ENCODE measurements around the gene TEX44. TPM values are rescaled to one million over a fixed set of nuclear protein-coding genes. Genes with fewer than 3 reads are reported as not detected.

TEX44 gene
- total RNA-seq, 1 experiment from 2014 or later = not detected

- Histone ChIP-seq H3K4me2 (ENCODE audit: low read length) (no peak overlapping the region), H3K9me3 (ENCODE audit: control insufficient read depth in 1 of 2, insufficient read depth in 1 of 2, low read depth in 1 of 2, low read length in 2 of 2) (no peaks in the 10 kb centered on the region), H3K27ac (ENCODE audit: low read depth, low read length) (no peak overlapping the region), H3K9me2 (ENCODE audit: insufficient read depth) (no peaks in the 10 kb centered on the region), H4K20me1 (ENCODE audit: insufficient read depth) (no peaks in the 10 kb centered on the region), H3K36me3 (ENCODE audit: control insufficient read depth in 1 of 2, insufficient read depth in 2 of 2, low read length in 2 of 2) (no peaks in the 10 kb centered on the region), H2AFZ (ENCODE audit: low read depth, low read length, poor library complexity, severe bottlenecking) (no peak overlapping the region), H3K4me3 (replicated peaks in 1 of 2; ENCODE audit: low read depth in 1 of 2, low read length in 2 of 2) (no peak overlapping the region), H3K4me1 (ENCODE audit: control insufficient read depth in 1 of 2, insufficient read depth in 2 of 2, low read length in 2 of 2) (no peaks in the 10 kb centered on the region), H3K9ac (ENCODE audit: low read length) (no peak overlapping the region), H3K79me2 (ENCODE audit: insufficient read depth, low read length) (no peaks in the 10 kb centered on the region), H3K27me3 (ENCODE audit: insufficient read depth, low read length) (no peaks in the 10 kb centered on the region)
- intact Hi-C loops (cut with micrococcal nuclease) = no loop called here
- TF ChIP-seq, protein P1, sequence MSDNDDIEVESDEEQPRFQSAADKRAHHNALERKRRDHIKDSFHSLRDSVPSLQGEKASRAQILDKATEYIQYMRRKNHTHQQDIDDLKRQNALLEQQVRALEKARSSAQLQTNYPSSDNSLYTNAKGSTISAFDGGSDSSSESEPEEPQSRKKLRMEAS (IDR thresholded peaks at IDR 0.05) = no peak
- TF ChIP-seq SRF (IDR thresholded peaks at IDR 0.05; ENCODE audit: low read depth) (no peak), ZFX (IDR thresholded peaks at IDR 0.05) (no peak), CBX3 (IDR thresholded peaks at IDR 0.05; ENCODE audit: low read depth) (no peak), CEBPB (IDR thresholded peaks at IDR 0.05; ENCODE audit: low read depth) (no peak)
- ChIA-PET CTCF (no interaction called here), RAD21 (ENCODE audit: low non-redundant PET in 1 of 2, low total read pairs in 2 of 2, uncharacterized antibody in 2 of 2, unreplicated experiment in 2 of 2) (interaction anchor here in 1 of 2 experiments (0.6 kb wide), 1 partner anchor 16 kb away, joined by 3 read pairs; no protein-coding TSS in a partner anchor), POLR2A (no interaction called here)
- ATAC-seq = no peak
- no peak for DNase-seq (ENCODE audit: low read depth, low spot score)
- BruUV-seq (replicated peaks) = no TSS peak
Measured at GRCh38 chr2:231549446-231550239, 43.0 kb upstream of the TEX44 start.

GRCh38 chr2:231552752-231553151, 39.9 kb upstream of the TEX44 start:
- TF ChIP-seq, protein P1 (IDR thresholded peaks at IDR 0.05) = no peak
- TF ChIP-seq CEBPB (IDR thresholded peaks at IDR 0.05; ENCODE audit: low read depth) = no peak
- TF ChIP-seq, protein P2, sequence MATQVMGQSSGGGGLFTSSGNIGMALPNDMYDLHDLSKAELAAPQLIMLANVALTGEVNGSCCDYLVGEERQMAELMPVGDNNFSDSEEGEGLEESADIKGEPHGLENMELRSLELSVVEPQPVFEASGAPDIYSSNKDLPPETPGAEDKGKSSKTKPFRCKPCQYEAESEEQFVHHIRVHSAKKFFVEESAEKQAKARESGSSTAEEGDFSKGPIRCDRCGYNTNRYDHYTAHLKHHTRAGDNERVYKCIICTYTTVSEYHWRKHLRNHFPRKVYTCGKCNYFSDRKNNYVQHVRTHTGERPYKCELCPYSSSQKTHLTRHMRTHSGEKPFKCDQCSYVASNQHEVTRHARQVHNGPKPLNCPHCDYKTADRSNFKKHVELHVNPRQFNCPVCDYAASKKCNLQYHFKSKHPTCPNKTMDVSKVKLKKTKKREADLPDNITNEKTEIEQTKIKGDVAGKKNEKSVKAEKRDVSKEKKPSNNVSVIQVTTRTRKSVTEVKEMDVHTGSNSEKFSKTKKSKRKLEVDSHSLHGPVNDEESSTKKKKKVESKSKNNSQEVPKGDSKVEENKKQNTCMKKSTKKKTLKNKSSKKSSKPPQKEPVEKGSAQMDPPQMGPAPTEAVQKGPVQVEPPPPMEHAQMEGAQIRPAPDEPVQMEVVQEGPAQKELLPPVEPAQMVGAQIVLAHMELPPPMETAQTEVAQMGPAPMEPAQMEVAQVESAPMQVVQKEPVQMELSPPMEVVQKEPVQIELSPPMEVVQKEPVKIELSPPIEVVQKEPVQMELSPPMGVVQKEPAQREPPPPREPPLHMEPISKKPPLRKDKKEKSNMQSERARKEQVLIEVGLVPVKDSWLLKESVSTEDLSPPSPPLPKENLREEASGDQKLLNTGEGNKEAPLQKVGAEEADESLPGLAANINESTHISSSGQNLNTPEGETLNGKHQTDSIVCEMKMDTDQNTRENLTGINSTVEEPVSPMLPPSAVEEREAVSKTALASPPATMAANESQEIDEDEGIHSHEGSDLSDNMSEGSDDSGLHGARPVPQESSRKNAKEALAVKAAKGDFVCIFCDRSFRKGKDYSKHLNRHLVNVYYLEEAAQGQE (IDR thresholded peaks at IDR 0.05; ENCODE audit: low read depth) = no peak
- H4K20me1 ChIP-seq (ENCODE audit: insufficient read depth) = no peaks in the 10 kb centered on the region
- ChIA-PET CTCF (interaction anchor here (0.6 to 2.3 kb wide), 4 partner anchors 11 to 70 kb away, joined by 3 to 7 read pairs (median 3); no protein-coding TSS in a partner anchor), RAD21 (ENCODE audit: low non-redundant PET in 1 of 2, low total read pairs in 2 of 2, uncharacterized antibody in 2 of 2, unreplicated experiment in 2 of 2) (interaction anchor here in 1 of 2 experiments (0.7 kb wide), 1 partner anchor 232 kb away, joined by 3 read pairs; no protein-coding TSS in a partner anchor), POLR2A (interaction anchor here (0.8 kb wide), 1 partner anchor 11 kb away, joined by 3 read pairs; no protein-coding TSS in a partner anchor)
- no peak overlapping the region for H3K9ac ChIP-seq (ENCODE audit: low read length)
- no peaks in the 10 kb centered on the region for H3K9me3 ChIP-seq (ENCODE audit: control insufficient read depth in 1 of 2, insufficient read depth in 1 of 2, low read depth in 1 of 2, low read length in 2 of 2)
- no peak overlapping the region for H2AFZ ChIP-seq (ENCODE audit: low read depth, low read length, poor library complexity, severe bottlenecking)
- DNase-seq (ENCODE audit: low read depth, low spot score) = no peak
- no TSS peak for BruUV-seq (replicated peaks)
- H3K79me2 ChIP-seq (ENCODE audit: insufficient read depth, low read length) = no peaks in the 10 kb centered on the region
- intact Hi-C loops (cut with micrococcal nuclease) = no loop called here
- H3K4me1 ChIP-seq (ENCODE audit: control insufficient read depth in 1 of 2, insufficient read depth in 2 of 2, low read length in 2 of 2) = no peaks in the 10 kb centered on the region
- no peak overlapping the region for H3K4me3 ChIP-seq (replicated peaks in 1 of 2; ENCODE audit: low read depth in 1 of 2, low read length in 2 of 2)
- ATAC-seq = no peak
- no peaks in the 10 kb centered on the region for H3K27me3 ChIP-seq (ENCODE audit: insufficient read depth, low read length)
- no peak overlapping the region for H3K27ac ChIP-seq (ENCODE audit: low read depth, low read length)
- H3K9me2 ChIP-seq (ENCODE audit: insufficient read depth) = no peaks in the 10 kb centered on the region
- H3K36me3 ChIP-seq (ENCODE audit: control insufficient read depth in 1 of 2, insufficient read depth in 2 of 2, low read length in 2 of 2) = no peaks in the 10 kb centered on the region
- no peak overlapping the region for H3K4me2 ChIP-seq (ENCODE audit: low read length)
